Measurements from ENCODE around the gene GSDME. TPM values are rescaled to one million over a fixed set of nuclear protein-coding genes. Genes with fewer than 3 reads are reported as not detected.

The GSDME gene
- total and polyA plus RNA-seq, 7 donors: 4.9 to 32.1 (median 14.1) TPM

DNA sequence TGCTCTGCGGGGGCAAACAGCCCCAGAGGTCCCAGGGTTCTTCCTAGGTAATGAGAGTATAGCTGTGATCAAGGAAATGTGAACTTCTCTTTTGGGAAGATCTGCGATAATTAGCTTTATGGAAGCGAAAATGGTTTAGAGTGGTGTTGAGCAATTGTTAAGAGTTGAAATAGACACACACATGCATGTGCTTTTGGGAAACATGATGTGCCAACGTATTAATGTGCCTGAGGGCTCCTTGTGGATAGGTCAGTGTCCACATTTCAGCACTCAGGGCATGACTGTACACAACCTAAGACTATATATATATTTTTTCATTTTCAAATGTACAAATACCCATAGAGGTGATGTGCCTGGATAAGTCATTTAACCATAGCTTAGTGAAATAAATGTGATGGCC lies 67.0 kb downstream of the GSDME start:
- no peak overlapping the region for H3K27ac ChIP-seq
- H3K27me3 ChIP-seq (ENCODE audit: insufficient read depth in 3 of 3, low read length in 2 of 3): no peaks in the 10 kb centered on the region
- H3K36me3 ChIP-seq (ENCODE audit: insufficient read depth in 1 of 2, low read depth in 1 of 2): peaks cover 0 to 34% of the 10 kb centered on the region in 2 donors
- intact Hi-C loops (cut with DNase I): no loop called here
- no peaks in the 10 kb centered on the region for H3K4me1 ChIP-seq
- no peak for ATAC-seq
- DNase-seq: no peak
- H3K9me3 ChIP-seq: no peaks in the 10 kb centered on the region
- 93 to 95% (median 94%) methylated on average over 4 of the region's 4 CpGs for WGBS, 3 donors
- TF ChIP-seq, protein P1, sequence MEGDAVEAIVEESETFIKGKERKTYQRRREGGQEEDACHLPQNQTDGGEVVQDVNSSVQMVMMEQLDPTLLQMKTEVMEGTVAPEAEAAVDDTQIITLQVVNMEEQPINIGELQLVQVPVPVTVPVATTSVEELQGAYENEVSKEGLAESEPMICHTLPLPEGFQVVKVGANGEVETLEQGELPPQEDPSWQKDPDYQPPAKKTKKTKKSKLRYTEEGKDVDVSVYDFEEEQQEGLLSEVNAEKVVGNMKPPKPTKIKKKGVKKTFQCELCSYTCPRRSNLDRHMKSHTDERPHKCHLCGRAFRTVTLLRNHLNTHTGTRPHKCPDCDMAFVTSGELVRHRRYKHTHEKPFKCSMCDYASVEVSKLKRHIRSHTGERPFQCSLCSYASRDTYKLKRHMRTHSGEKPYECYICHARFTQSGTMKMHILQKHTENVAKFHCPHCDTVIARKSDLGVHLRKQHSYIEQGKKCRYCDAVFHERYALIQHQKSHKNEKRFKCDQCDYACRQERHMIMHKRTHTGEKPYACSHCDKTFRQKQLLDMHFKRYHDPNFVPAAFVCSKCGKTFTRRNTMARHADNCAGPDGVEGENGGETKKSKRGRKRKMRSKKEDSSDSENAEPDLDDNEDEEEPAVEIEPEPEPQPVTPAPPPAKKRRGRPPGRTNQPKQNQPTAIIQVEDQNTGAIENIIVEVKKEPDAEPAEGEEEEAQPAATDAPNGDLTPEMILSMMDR (IDR thresholded peaks at IDR 0.05): no peak
- H3K4me3 ChIP-seq: no peak overlapping the region

DNA sequence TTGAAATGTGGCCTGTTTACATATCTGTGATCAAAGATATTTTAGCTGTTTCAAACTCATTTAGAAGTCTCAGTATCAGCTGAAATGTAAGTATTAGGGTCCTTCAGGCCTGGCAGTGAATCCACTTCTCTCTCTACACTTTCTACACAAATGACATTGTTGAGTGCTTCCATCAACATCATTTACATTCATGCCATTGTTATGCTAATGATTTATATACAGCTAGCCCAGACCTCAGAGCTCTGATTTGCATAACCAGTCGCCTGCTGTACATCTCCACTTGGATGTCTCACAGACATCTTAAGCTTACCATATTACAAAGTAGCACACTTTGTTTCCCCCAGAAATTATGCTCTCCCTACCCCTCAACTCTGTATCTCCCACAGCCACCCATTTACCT lies 71.6 kb downstream of the GSDME start:
- TF ChIP-seq, protein P1 (IDR thresholded peaks at IDR 0.05): no peak
- Histone ChIP-seq H3K4me1 (no peaks in the 10 kb centered on the region), H3K27ac (no peak overlapping the region), H3K27me3 (ENCODE audit: insufficient read depth in 3 of 3, low read length in 2 of 3) (no peaks in the 10 kb centered on the region), H3K4me3 (no peak overlapping the region), H3K36me3 (ENCODE audit: insufficient read depth in 1 of 2, low read depth in 1 of 2) (peaks cover 0 to 34% of the 10 kb centered on the region in 2 donors), H3K9me3 (no peaks in the 10 kb centered on the region)
- intact Hi-C loops (cut with DNase I): no loop called here
- ATAC-seq (no peak), DNase-seq (no peak)
- 97 to 100% (median 98%) methylated on average over 1 of the region's 1 CpG for WGBS, 3 donors

DNA sequence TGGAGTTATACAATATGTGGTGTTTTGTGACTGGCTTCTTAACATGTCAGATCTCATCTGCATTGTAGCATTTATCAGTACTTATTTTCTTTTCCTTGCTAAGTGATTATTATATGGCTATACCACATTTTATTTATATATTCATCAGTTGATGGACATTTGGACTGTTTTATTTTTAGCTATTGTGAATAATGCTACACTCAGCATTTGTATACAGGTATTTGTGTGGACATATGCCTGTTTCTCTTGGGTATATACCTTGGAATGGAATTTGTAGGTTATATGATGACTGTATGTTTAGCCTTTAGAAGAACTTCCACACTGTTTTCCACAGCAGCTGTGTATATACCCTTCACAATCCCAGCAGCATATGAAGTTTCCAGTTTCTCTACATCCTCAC lies 86.5 kb downstream of the GSDME start:
- no peaks in the 10 kb centered on the region for H3K9me3 ChIP-seq
- DNase-seq (no peak), ATAC-seq (no peak)
- TF ChIP-seq, protein P1 (IDR thresholded peaks at IDR 0.05): no peak
- intact Hi-C loops (cut with DNase I): no loop called here
- no peaks in the 10 kb centered on the region for H3K27me3 ChIP-seq (ENCODE audit: insufficient read depth in 3 of 3, low read length in 2 of 3)
- no peaks in the 10 kb centered on the region for H3K4me1 ChIP-seq
- H3K27ac ChIP-seq: no peak overlapping the region
- peaks cover 0 to 15% of the 10 kb centered on the region in 2 donors for H3K36me3 ChIP-seq (ENCODE audit: insufficient read depth in 1 of 2, low read depth in 1 of 2)
- H3K4me3 ChIP-seq: no peak overlapping the region

GRCh38 chr7:24669971-24670591 lies 87.2 kb downstream of the GSDME start:
- H3K4me1 ChIP-seq: no peaks in the 10 kb centered on the region
- peaks cover 0 to 15% of the 10 kb centered on the region in 2 donors for H3K36me3 ChIP-seq (ENCODE audit: insufficient read depth in 1 of 2, low read depth in 1 of 2)
- intact Hi-C loops (cut with DNase I): loop anchor here (5.0 to 10.0 kb wide), 4 partner anchors 93 to 378 kb away; no protein-coding TSS in a partner anchor
- H3K9me3 ChIP-seq: no peaks in the 10 kb centered on the region
- no peak for DNase-seq
- TF ChIP-seq, protein P1 (IDR thresholded peaks at IDR 0.05): no peak
- no peak for ATAC-seq
- no peaks in the 10 kb centered on the region for H3K27me3 ChIP-seq (ENCODE audit: insufficient read depth in 3 of 3, low read length in 2 of 3)
- H3K4me3 ChIP-seq: no peak overlapping the region
- no peak overlapping the region for H3K27ac ChIP-seq

Measured in psoas muscle (tissue), 8 donors.